NCI-H2196 (cell line): ENCODE results near the gene RNF213.

ENCODE experiments used
- DNase-seq: peaks from one replicate; lab custom pipeline; 2025; ENCODE audit not compliant: unreplicated experiment; lab: John Stamatoyannopoulos, UW

Gene RNF213

DNA sequence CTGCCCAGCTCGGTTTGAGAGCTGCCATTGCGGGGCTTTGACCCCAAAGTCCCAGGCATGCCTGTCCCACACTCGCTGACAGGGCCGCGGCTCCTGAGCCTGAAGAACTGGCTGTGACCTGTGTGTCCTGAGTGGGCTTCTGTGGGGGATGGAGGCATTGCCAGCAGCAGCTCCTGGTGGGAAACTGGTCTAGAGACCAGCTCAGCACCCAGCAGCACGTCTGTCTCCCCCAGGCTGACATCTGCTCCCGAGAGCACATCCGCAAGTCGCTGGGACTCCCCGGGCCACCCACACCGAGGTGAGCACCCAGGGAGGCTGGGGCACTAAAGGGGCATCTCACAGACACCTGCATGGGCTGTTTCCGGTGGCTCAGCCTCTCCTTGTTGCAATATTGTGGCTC, 167.7 kb downstream of the RNF213 start:
- no peak for DNase-seq

DNA sequence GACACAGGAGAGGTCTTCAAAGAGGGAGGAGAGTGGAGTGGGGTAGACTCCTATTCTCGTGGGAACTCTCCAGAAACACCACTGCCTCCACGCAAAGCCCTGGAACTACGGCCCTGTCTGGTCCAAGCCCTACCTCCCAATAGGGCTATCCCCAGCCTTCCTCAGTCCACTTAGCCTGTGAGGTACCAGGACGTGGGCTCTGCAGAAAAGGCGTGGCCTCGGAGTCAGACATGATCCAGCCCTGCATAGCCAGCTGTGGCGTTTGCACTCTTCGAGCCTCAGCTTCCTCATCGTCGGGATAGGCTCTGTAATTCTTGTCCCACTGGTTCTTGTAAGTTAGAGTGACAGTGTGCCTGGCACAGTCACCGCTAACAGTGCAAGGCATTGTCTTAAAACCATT, 168.1 kb downstream of the RNF213 start:
- DNase-seq = no peak

DNA sequence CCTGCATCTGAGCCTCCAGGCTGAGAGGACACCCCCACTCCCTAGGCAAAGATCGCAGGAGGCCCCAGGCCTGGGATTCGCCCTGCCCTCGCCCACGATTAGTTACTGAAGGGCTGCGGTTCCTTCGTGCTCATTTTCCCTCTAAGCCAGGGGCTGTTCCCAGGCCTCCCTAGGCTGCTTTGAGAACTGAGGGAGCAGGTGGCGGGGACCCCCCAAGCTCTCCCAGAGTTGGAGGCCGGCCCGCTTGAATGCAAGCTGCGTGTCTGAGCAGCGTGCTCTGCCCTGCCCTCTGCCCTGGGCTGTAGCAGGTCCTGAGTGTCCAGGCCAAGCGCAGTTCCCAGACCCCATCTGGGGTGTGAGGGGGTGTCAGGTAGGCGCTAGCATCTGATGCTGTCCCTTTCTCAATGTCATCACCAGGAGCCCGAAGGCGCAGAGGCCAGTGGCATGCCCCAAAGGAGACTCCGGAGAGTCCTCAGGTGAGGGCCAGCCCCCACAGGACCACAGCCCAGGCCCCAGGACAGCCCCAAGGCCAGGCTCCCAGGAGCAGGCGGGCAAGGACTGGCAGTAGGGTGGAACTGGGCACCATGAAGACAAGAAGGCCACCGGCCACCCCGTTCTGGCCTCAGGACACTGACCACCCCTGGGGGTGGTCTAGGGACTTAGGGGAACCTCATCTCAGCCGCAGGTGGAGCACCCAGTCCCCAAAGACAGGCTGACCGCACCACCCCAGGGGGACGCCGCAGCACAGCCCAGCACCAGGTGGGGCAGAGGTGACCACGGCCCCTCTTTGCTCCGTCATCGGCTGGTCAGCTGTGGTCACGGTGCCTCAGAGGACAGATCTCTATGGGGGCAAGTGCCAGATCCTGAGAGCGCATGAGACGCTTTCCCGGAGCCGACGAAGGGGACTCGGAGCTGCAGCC, 169.0 kb downstream of the RNF213 start:
- no peak for DNase-seq

DNA sequence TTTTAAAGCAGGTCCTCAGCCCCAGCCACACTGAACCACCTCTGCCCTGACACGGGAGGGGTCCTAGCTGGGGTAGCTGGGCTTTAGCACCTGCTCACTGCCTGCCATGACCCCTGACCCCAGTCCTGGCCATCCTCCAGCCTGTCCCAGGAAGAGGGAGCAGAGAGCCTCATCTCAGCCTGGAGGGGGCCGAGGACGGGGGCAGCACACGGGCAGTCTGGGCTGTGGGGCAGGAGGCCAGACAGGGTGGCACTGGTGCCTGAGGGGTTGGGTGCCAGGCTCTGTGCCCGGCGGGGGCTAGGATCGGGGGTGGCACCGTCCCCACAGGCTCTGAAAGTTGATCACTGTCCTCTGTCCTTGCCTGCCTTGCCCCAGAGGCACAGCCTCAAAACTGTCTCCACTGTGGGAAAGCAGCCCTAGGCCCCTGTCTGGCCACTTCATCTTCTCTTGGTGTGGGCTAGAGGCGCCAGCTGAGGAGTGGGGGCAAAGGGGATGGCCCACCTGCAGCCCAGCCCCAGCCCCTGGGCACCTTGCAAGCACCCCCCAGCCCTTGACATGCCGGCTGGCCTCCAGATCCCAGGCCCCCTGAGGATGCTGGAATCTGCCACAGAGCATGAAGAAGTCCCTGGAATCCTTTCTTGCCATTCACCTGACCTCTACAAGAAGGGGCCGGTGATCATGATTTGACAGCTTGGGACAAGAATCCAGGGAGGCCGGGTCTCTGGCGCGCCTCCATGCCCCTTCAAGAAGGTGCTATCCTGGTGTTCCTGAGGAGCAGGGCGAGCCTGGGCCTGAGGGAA, 170.0 kb downstream of the RNF213 start:
- no peak for DNase-seq

DNA sequence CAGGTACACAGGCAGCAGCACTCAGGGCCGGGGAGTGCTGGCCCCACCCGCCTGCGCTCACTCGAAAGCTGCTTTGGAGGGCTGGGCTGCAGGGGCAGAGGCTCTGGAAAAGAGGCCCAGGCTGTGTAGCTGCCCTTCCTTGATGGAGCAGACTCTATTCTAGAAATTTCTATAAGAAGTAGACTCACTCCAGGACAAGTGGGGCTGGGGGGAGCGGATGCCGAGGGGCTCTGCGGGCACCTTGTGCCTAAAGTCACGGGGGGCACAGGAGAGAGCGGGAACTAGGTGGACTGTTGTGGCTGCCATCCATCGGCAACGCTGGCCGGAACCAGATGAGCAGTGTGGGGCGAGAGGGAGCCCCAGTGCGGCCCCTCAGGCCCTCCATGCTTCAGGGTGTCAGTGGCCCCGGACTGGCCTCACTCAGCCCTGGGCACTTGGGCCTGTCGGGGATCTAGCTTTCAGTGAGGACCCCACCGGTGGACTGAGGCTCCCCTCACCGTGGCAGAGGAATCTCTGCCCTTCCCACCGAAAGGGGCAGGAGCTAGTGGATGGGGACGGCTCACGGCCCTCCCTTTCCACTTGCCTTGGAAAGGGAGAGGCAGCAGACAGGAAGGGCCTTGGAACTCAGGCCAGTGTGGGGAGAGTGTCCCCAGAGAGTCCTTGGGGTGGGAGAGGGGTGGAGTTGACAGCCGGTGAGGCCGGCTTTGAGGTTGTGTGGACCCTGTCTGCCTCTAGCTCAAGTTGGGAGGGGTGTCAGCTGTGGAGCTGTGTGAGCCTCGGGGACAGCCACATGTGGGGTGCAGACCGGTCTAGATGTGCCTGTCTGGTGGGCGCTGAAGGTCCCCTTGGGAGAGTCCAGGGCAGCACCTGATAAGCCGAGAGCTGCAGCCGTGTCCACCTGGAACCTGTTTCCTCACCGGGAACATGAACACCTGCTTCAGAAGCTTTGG, 170.9 kb downstream of the RNF213 start:
- DNase-seq = no peak

DNA sequence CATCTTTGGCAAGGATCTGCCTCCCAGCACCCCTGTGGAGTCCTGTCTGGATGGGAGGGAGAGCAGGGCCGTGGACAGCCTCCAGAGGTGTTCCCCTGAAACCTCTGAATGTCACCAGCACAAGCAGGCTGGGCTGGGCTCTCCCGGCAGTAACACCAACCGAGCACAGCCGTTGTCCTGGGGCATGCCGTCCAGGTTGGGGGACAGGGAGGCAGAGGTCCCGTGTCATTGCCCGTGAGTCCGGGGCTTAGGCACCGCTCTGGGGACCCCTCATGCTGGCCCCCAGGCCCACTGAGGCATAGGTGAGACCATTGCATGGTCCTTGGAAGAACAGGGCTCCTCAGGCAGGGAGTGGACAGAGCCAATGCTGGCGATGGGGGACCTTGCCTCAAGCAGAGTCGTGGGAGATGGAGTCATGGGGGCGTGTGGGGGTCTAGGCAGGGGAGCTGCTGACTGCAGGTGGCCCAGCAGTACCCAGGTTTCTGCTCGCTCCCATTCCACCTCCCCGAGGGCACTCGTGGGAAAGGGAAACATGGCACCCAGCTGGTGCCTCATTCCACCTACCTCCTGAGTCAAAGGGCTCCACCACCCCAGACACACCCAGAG, 171.8 kb downstream of the RNF213 start:
- DNase-seq = no peak

DNA sequence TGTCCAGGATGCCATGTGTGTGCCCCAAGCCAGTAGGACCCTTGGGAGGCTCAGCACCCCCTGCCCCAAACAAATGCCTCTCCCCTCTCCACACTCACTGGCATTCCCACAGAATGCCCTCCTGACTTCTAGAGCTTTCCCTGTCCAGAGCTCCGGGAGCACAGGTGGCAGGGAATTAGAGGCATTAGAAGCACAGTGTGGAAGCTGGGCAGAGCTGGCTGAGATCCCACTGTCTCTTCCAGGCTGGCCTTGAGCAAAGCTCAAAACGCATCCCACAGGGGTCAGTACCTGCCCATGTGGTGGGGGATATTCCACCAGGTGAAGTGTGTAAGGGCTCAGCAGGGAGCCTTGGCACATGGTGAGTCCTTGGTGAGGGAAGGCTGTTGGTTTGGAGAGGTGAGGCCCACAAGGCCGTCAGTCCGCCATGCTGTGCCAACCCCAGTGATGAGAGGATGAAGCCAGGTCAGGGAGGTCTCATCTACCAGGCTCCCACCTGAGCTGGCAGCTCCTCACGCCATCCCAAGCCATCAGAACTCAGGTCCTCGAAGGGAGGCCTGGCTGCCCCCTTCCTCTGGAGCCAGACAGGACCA, 172.4 kb downstream of the RNF213 start:
- no peak for DNase-seq

DNA sequence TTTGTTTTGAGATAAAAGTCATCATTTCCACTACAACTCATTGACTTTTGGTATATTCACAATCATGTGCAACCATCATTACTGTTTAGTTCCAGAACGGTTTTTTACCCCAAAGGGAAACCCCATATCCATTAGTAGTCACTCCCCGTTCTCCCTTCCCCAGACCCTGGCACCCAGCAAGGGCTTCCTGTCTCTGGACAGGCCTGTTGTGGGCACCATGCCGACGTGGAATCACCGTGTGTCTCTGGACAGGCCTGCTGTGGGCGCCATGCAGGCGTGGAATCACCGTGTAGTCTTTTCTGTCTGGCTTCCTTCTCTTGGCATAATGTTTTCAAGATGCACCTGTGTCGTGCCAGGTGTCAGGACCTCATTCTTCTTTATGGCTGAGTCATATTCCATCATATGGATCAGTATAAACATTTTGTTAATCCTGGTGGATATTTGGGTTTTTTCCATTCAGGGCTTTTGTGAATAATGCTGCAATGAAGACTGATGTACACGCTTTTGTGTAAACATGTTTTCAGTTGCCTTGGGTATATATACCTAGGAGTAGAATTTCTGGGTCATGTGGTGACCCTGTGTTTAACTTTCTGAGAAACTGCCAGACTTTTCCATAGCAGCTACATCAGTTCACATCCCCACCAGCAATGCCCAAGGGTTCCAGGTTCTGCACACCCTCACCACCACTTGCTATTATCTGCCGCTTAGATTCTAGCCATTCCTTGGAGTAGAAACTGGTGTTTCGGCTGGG, 173.4 kb downstream of the RNF213 start:
- no peak for DNase-seq

DNA sequence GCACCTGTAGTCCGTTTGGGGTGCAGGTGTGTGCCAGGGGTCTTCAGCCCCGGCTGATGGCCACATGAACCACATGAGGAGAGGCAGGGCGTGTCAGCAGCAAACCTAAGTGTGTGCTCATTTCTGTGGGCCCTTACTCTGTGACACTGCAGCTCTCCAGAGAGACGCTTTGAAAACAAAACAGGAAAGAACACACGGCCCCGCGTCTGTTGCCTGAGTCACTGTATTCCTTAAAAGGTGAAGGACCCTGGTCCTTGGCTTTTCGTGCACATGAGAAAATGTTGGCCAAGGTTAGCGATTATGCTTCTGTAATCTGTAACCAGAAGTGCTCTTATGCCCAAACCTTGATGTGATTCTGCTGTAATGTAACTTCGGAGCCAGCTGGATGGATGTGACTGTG, 176.9 kb downstream of the RNF213 start:
- DNase-seq = no peak

DNA sequence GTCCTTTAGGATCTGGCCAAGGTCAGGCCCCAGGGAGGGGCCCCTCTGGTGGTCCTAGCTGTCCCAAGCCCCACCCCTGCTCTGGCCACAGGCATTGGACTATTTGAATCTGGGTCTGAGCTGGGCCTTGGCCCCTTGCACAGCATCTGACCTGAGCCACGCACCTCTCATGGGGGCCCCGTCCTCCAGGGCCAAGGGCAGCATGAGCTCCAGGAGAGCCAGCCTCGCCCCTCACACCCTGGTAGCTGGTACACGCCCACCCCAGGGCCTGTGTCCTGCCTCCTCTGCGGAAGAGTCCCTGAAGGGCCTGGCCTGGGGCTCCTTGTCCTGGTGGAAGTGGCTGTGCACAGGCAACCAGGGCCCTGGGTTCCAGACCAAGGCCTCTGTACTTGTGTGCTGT, 178.2 kb downstream of the RNF213 start:
- DNase-seq = no peak

DNA sequence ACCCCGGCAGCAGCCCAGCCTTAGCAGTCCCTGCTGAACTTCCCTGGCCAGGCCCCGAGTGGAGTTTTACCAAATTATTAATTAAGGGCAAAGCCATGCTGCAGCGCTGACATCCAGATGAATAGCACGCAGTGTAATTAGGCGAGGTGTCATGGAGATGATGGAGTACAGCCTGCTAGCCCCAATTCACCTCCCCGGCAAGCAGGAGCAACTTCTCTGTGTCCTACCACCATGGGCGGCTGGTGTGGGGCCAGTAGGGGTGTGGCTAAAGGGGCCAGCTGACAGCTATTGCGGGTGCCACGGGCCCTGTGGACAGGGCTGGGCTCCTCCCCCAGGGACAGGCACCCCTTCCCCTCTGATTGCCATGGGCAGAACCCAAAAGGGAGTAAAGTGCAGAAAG, 178.8 kb downstream of the RNF213 start:
- no peak for DNase-seq

DNA sequence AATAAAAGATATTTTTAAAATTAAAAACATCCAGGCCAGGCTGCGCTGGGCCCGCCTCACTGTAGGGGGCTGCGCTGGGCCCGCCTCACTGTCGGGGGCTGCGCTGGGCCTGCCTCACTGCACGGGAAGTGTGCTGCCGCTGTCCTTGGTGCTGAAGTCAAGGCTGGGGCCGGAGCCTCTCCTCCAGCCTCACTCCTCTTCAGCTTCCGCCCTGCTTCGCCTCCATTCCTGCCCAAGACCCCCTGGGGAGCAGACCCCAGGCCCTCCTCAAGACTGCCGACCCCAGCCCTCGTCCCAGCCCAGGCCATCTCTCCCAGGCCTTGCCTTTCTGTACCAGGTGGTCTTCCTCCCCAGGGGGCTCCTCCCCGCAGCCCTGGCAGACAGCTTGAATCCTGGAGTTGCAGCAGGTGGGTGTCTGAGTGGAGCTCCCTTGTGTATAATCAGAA, 180.5 kb downstream of the RNF213 start:
- DNase-seq = no peak

DNA sequence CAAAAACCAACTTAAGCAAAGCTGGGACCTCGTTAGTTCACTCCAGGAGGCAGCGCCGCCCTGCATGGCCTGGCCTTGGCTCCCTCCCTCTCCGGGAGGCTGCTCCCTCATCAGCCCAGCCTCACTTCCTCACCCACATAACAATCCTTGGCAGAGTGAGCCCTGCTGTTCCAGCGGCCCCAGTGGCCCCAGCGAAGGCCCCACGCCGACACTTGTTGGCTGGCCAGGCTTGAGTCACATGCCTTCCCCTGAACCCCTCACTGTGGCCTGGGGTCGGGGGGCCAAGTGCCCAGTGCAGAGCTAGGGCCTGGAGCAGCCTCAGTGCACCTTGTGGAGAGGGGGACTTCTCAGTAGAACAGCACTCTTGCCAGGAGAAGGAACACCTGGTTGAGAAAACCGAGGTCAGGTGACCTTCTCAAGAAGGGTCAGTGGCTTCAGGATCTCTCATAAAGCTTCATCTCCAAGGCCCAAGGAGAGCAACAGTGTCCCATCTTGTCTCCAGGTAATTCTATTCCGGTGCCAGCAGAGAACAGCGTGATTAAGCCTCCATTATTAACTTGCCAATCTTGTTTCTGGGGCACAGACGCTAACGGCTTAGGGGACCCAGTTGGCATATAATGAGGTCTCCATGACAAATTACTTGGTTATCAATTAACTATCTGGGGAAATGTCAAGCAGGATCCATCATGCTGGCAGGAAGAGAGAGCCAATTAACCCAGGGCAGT, 181.1 kb downstream of the RNF213 start:
- no peak for DNase-seq

DNA sequence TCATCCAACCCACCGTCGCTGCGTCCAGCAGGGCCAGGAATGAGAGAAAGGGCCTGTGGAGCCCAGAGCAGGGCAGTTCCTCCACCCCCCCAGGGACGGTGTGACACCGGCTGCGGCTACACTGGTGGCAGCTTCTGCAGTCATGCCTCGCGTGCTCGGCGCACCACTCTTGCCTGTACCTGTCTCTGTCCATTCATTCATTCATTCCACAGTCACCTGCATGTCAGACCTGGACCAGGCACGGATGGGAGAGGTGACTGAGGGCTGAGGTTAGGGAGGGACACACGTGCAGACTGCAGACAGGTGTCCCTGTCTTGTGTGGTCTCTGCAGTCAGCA, 181.6 kb downstream of the RNF213 start:
- no peak for DNase-seq

DNA sequence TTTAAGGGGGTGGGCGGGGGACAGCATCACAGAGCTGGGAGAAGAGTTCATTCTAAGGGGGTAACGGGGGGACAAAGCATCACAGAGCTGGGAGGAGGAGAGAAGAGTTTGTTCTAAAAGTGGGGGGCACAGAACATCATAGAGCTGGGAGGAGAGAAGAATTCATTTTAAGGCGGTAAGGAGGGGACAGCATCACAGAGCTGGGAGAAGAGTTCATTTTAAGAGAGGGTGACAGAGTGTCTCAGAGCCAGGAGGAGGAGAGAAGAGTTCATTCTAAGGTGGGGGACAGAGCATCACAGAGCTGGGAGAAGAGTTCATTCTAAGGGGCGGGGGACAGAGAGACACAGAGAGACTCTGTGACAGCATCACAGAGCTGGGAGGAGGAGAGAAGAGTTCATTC, 182.1 kb downstream of the RNF213 start:
- DNase-seq = no peak

DNA sequence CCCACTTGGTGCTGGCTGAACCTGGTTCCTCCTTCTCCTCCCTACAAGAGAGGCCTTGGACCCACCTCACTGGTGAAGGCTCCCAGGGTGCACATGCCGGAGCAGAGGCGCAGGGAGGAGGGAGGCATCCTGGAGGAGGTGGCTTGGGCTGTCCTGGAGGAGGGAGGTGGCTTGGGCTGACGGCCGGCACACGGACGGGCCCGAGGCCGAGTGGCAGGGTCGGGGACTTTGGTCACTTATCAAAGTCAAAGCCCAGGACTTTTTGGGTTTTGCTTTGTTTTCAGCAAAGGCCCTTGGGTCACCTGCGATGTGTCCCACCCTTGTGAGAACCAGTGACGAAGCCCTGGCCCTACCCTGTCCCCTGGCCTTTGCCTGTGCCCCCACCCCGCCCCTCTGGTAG, 182.8 kb downstream of the RNF213 start:
- no peak for DNase-seq

DNA sequence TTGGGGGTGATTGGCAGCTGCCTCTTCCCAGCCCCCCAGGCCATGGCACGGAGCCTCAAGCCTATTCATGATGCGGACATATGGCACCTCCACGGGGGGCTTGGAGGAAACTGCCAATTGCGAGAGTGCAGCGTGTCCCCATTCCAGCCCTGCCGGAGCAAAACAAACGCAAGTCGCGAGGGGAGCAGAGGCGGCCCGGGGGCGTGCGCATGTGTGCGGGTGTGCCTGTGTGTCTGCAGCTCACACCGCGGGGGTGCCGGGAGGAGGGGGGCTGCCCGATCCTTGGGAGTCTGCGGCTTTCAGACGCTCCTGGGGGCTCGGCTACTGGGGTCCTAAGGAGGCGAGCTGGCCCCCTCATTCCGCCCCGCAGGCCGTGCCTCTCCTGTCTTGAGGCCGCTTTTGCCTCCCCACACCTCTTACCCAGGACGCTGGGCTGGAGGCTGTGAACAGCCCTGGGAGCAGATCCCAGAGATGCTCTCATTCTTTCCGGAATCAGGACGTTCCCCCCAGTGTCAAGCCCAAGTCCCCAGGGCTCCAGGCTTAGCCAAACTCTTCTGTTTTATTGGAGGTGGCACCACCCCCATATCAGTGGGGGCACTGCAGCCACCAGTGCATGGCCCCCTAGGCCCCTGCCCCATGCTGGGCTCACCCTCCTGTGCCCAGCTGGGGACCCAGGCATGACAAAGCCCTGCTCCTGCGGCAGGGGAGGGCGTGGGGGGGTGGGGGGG, 183.4 kb downstream of the RNF213 start:
- DNase-seq = no peak

DNA sequence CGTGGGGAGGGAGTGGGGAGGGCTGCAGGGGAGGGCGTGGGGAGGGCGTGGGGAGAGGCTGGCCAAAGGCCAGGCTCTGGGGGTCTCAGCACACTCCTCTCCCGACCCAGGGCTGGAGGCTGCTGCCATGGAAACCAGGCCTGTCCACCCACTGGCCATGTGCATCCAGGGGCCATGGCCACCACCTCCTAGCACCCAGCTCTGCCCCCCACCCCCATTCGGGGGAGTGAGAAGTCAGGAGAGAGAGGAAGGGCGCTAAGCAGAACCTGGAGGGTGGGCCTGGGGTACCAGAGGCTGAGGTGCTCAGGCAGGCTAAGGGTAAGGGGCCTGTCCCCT, 184.0 kb downstream of the RNF213 start:
- no peak for DNase-seq
